ENCODE measurements around the gene VSIR.

Gene VSIR

DNA sequence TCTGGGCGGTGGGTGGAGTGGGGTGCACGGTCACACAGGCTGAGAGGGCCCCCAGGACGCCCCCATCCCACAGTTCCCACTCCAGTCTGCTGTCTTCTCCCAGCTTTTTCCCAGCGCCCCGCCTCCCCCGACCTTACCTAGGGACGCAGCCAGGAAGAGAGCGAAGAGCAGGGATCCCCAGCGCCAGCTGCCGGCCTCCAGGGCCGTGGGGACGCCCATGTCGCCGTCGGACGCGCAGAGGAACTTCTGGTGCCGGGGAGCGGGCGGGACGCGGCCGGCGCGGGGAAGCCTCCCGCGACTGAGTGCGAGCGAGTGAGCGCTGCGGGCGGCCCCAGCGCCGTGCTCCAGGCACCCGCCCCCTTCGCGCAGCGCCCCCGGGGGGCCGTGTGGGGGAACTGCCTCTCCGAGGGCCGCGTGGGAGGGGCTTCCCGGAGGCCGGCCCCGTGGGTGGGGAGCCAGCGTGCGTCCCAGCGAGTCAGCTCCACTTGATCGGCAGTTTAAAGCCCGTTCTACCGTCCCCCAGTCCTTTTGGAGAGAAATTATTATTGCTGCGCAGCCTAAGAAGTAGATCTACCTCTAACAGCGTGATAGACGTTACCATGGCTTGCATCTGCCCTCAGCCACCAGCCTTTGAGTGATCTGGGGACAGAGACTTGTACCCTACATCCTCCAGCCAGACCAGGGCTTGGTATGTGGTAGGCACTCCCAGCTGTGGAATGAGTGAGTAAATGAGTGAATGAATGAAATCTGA is at the start of gene VSIR:
TSS of gene VSIR (minus strand) at position 300 of the 751 bp plus-strand sequence. CDS start at position 219, 81 bp downstream.
- no peaks in the 10 kb centered on the region for H3K9me3 ChIP-seq (ENCODE audit: severe bottlenecking)
- H3K27ac ChIP-seq (ENCODE audit: poor library complexity, severe bottlenecking): peak within 1 kb of the TSS; percentile 27
- H3K4me3 ChIP-seq (ENCODE audit: severe bottlenecking): peak within 1 kb of the TSS; percentile 36
- peaks cover 32% of the 10 kb centered on the region for H3K4me1 ChIP-seq (ENCODE audit: insufficient read depth, poor library complexity, severe bottlenecking)
- DNase-seq (ENCODE audit: low spot score) (no peak), ATAC-seq (ENCODE audit: low read depth) (peak; percentile 62)
- H3K36me3 ChIP-seq (ENCODE audit: low read depth): no peaks in the 10 kb centered on the region
- TF ChIP-seq, protein P1, sequence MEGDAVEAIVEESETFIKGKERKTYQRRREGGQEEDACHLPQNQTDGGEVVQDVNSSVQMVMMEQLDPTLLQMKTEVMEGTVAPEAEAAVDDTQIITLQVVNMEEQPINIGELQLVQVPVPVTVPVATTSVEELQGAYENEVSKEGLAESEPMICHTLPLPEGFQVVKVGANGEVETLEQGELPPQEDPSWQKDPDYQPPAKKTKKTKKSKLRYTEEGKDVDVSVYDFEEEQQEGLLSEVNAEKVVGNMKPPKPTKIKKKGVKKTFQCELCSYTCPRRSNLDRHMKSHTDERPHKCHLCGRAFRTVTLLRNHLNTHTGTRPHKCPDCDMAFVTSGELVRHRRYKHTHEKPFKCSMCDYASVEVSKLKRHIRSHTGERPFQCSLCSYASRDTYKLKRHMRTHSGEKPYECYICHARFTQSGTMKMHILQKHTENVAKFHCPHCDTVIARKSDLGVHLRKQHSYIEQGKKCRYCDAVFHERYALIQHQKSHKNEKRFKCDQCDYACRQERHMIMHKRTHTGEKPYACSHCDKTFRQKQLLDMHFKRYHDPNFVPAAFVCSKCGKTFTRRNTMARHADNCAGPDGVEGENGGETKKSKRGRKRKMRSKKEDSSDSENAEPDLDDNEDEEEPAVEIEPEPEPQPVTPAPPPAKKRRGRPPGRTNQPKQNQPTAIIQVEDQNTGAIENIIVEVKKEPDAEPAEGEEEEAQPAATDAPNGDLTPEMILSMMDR (IDR thresholded peaks at IDR 0.05; ENCODE audit: poor library complexity, severe bottlenecking): peak; percentile 87
- H3K27me3 ChIP-seq (ENCODE audit: insufficient read depth, poor library complexity, severe bottlenecking): no peaks in the 10 kb centered on the region

DNA sequence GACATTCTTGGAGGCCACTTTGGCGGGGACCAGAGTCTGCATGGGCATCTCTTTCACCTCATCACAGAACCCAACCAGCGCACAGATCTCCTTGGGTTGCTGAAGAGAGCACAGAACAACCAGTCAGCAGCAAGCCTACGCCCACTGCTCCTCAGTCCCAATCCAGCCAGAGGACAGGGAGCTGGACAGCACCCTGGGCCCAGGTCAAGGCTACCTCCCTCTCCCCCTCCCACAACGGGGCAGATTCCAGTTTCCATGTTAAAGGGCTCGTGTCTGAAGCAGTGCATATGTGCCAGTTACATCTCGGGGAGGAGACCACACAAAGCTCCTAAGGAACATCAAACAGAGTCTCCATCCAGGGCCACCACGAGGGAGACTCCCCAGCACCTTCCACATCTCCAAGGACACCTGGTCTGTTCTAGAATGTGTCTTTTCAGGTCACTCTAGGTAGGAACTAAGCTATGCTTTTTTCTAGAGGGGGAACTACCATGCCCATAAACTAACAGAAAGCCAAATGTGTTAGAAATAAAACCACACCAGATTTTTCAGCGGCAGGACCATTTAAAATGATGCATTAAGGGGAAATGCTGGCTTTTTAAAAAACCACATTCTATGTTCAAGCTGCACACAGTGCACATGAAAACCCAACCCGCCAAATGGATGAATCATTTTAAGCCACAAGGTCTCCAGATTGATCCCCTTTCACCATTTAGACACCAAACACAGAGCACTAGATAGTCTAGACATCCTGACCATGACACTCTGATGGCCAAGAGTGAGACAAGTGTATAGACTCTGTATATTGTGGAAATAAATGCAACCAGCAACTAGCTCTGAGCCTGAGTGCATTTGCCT is 48.8 kb upstream of the VSIR start:
- H3K27me3 ChIP-seq (ENCODE audit: insufficient read depth, poor library complexity, severe bottlenecking): no peaks in the 10 kb centered on the region
- ATAC-seq (ENCODE audit: low read depth) (no peak), DNase-seq (ENCODE audit: low spot score) (no peak)
- H3K36me3 ChIP-seq (ENCODE audit: low read depth): peaks cover 95% of the 10 kb centered on the region
- H3K9me3 ChIP-seq (ENCODE audit: severe bottlenecking): no peaks in the 10 kb centered on the region
- TF ChIP-seq, protein P1 (IDR thresholded peaks at IDR 0.05; ENCODE audit: poor library complexity, severe bottlenecking): no peak
- no peaks in the 10 kb centered on the region for H3K4me1 ChIP-seq (ENCODE audit: insufficient read depth, poor library complexity, severe bottlenecking)
- H3K27ac ChIP-seq (ENCODE audit: poor library complexity, severe bottlenecking): no peak overlapping the region
- no peak overlapping the region for H3K4me3 ChIP-seq (ENCODE audit: severe bottlenecking)

DNA sequence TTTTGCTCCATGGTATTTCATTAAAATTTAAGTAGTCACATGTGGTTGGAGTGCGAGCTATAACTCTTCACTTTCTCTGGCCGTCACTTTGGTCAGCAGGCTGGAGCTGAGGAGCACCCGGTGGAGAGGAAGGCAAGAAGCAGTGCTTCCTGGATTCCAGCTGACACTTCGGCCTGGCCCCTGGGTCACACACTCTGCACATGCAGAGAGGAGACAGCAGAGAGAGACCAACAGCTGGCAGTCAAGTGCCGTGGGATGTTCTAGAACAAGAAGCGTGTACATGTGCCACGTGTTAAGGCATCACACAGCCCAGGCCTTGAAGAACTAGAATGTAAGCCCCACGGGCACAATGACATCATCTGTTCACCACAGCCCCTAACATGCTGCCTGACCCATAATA is 47.6 kb upstream of the VSIR start:
- H3K4me1 ChIP-seq (ENCODE audit: insufficient read depth, poor library complexity, severe bottlenecking): no peaks in the 10 kb centered on the region
- ATAC-seq (ENCODE audit: low read depth): no peak

DNA sequence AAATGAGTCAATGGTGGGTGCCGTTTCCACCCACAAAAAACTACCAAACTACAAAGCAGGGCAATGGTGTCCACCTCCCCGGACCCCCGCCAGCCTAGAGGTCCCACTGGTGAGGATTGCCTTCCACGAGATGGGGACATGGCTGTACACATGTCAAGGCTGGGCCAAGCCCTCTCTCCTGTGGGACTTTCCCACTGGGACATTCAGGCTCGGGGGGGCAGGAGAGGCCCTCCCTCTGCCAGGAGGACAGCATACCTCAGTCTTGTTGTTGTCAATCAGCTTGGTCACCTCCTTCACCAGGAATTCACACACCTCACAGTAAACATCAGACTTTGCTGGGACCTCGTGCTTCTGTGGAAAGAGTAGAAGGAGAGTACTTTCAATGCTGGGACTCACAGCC is 46.7 kb upstream of the VSIR start:
- H3K9me3 ChIP-seq (ENCODE audit: severe bottlenecking): no peaks in the 10 kb centered on the region
- no peak overlapping the region for H3K27ac ChIP-seq (ENCODE audit: poor library complexity, severe bottlenecking)
- H3K36me3 ChIP-seq (ENCODE audit: low read depth): peaks cover 89% of the 10 kb centered on the region
- no peaks in the 10 kb centered on the region for H3K27me3 ChIP-seq (ENCODE audit: insufficient read depth, poor library complexity, severe bottlenecking)
- DNase-seq (ENCODE audit: low spot score) (no peak), ATAC-seq (ENCODE audit: low read depth) (no peak)
- H3K4me3 ChIP-seq (ENCODE audit: severe bottlenecking): no peak overlapping the region
- TF ChIP-seq, protein P1 (IDR thresholded peaks at IDR 0.05; ENCODE audit: poor library complexity, severe bottlenecking): no peak
- H3K4me1 ChIP-seq (ENCODE audit: insufficient read depth, poor library complexity, severe bottlenecking): no peaks in the 10 kb centered on the region

More for the DNA sequence above, 47.6 kb upstream of the VSIR start:
- H3K9me3 ChIP-seq (ENCODE audit: severe bottlenecking): no peaks in the 10 kb centered on the region
- no peak overlapping the region for H3K4me3 ChIP-seq (ENCODE audit: severe bottlenecking)
- H3K36me3 ChIP-seq (ENCODE audit: low read depth): peaks cover 92% of the 10 kb centered on the region
- H3K27ac ChIP-seq (ENCODE audit: poor library complexity, severe bottlenecking): no peak overlapping the region
- no peak for DNase-seq (ENCODE audit: low spot score)
- no peaks in the 10 kb centered on the region for H3K27me3 ChIP-seq (ENCODE audit: insufficient read depth, poor library complexity, severe bottlenecking)
- TF ChIP-seq, protein P1 (IDR thresholded peaks at IDR 0.05; ENCODE audit: poor library complexity, severe bottlenecking): no peak
